ENCODE results near the gene PLA2G6.

The PLA2G6 gene

GRCh38 chr22:38213319-38213989, 31.8 kb upstream of the PLA2G6 start:
- no peak overlapping the region for H3K4me3 ChIP-seq (ENCODE audit: low read depth, low read length)
- DNase-seq (ENCODE audit: low read depth): no peak
- in situ Hi-C loops (cut with HindIII; ENCODE audit: low sequenced_read_pairs): no loop called here
- TF ChIP-seq, protein P1, sequence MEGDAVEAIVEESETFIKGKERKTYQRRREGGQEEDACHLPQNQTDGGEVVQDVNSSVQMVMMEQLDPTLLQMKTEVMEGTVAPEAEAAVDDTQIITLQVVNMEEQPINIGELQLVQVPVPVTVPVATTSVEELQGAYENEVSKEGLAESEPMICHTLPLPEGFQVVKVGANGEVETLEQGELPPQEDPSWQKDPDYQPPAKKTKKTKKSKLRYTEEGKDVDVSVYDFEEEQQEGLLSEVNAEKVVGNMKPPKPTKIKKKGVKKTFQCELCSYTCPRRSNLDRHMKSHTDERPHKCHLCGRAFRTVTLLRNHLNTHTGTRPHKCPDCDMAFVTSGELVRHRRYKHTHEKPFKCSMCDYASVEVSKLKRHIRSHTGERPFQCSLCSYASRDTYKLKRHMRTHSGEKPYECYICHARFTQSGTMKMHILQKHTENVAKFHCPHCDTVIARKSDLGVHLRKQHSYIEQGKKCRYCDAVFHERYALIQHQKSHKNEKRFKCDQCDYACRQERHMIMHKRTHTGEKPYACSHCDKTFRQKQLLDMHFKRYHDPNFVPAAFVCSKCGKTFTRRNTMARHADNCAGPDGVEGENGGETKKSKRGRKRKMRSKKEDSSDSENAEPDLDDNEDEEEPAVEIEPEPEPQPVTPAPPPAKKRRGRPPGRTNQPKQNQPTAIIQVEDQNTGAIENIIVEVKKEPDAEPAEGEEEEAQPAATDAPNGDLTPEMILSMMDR (IDR thresholded peaks at IDR 0.05; ENCODE audit: low read depth, low read length, missing control alignments): no peak

DNA sequence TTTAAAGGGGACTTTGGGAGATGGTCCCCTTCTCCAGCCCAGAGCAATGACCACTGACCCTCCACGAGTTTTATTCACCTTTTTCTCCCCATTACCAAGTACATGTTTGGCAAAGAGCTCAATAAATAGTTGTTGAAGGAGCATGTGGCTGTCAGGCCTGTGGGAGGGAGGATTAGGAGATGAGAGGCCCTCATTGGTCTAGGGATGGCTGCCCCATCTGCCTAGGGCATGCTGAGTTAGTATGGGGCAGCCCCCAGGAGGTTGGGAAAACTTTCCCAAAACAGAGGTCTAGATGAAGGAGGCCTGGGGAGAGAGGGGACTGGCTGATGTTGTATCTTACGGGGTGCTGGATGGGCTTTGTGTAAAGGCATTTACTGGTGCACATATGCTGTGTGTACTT, 30.8 kb upstream of the PLA2G6 start:
- in situ Hi-C loops (cut with HindIII; ENCODE audit: low sequenced_read_pairs): no loop called here
- no peak for DNase-seq (ENCODE audit: low read depth)
- TF ChIP-seq, protein P1 (IDR thresholded peaks at IDR 0.05; ENCODE audit: low read depth, low read length, missing control alignments): no peak
- H3K4me3 ChIP-seq (ENCODE audit: low read depth, low read length): no peak overlapping the region

- no peak for DNase-seq (ENCODE audit: low read depth)
- H3K4me3 ChIP-seq (ENCODE audit: low read depth, low read length): no peak overlapping the region
- in situ Hi-C loops (cut with HindIII; ENCODE audit: low sequenced_read_pairs): no loop called here
- TF ChIP-seq, protein P1 (IDR thresholded peaks at IDR 0.05; ENCODE audit: low read depth, low read length, missing control alignments): no peak
Measured at GRCh38 chr22:38211556-38211955, 29.9 kb upstream of the PLA2G6 start.

- TF ChIP-seq, protein P1 (IDR thresholded peaks at IDR 0.05; ENCODE audit: low read depth, low read length, missing control alignments): no peak
- in situ Hi-C loops (cut with HindIII; ENCODE audit: low sequenced_read_pairs): no loop called here
- no peak for DNase-seq (ENCODE audit: low read depth)
- no peak overlapping the region for H3K4me3 ChIP-seq (ENCODE audit: low read depth, low read length)
Measured at GRCh38 chr22:38208551-38208968, 26.9 kb upstream of the PLA2G6 start.

DNA sequence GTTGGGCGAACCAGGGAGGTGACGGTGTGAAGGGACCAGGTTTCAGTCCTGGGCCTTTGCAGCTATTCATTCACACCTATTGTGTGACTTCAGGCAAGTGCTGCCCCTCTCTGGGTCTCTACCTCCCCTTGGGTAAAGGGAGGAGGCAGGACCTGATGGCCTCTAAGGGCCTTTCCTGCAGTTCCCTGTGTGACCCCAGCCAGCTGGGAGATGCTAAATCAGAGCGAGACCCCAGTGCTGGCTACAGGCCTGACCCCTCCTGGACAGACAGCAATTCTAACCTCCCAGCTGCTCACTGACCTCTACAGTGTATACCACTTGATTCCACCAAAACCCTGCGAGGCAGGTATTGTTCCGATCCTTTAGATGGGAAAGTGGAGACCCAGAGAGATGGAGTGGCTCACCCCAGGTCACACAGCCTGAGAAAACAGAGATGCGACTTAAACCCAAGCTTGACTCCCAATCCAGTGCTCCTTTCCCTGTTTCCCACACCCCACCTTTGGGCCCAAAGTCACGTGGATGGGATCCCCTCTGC, 26.3 kb upstream of the PLA2G6 start:
- in situ Hi-C loops (cut with HindIII; ENCODE audit: low sequenced_read_pairs): no loop called here
- no peak overlapping the region for H3K4me3 ChIP-seq (ENCODE audit: low read depth, low read length)
- DNase-seq (ENCODE audit: low read depth): no peak
- TF ChIP-seq, protein P1 (IDR thresholded peaks at IDR 0.05; ENCODE audit: low read depth, low read length, missing control alignments): no peak

DNA sequence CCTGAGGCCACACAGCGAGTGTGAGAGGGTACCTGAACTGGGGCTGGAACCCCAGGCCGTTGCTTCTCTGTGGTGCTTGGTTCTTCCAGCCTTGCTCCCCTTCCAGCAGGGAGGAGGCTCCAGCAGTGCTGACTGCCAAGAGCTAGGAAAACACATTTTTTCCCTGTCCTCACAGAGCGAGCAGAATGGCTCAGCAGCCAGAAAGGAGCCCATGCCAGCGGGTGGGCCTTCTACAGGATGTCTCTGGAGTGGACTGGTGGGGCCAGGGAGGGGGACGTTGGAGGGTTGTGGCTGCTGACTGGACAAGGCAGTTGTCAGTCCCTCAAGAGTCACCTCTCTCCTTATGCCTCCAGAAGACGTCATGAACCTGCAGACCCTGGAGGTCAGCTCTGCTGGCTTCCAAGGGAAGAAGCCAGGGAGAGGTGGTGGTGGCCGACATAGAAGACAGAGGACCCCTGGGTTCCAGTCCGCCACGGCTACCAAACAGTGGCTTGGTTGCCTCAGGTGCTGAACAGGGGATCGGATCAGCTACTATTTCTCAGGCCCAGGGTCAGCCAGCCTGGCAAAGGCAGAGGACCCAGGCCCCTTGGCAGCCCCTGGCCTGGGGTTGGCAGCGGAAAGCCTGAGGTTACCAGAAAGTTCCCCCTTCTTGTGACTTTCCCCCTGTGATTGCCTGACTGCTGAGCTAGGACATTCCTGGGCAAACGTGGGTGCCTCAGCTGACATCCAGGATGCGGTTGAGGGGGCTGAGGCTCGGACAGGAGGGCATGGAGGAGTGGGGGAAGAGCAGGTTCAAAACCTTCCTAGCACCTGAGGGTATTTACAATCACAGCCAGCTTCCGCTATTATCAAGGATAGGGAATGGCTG, 23.9 kb upstream of the PLA2G6 start:
- in situ Hi-C loops (cut with HindIII; ENCODE audit: low sequenced_read_pairs): no loop called here
- TF ChIP-seq, protein P1 (IDR thresholded peaks at IDR 0.05; ENCODE audit: low read depth, low read length, missing control alignments): no peak
- H3K4me3 ChIP-seq (ENCODE audit: low read depth, low read length): no peak overlapping the region
- peak; percentile 68 for DNase-seq (ENCODE audit: low read depth)

All from astrocyte of the cerebellum (primary cell).